Right ventricle myocardium inferior (tissue), 1 donor: ENCODE measurements around the gene KRTAP26-1. TPM values are rescaled to one million over a fixed set of nuclear protein-coding genes. Genes with fewer than 3 reads are reported as not detected.

Experiments used
- ATAC-seq: fragments of 200-7000 bp; cut with Tn5 transposase; one replicate; pipeline ENCODE4 v1.9.1; 2020; ENCODE audit warnings: mild to moderate bottlenecking, moderate library complexity
- DNase-seq: peaks from one replicate; pipeline ENCODE4 v3.0.0; 2021; ENCODE audit errors: missing footprints
- intact Hi-C: fragments of 100-400 bp; cut with DNase I; formaldehyde crosslinking; loops from one replicate; pipeline ENCODE4 v1.11.0; 2022
- long read RNA-seq: library from polyadenylated mRNA; unstranded; transcript quantifications from one replicate; pipeline ENCODE4 v2.0.0, GENCODE V29; 2021
- total RNA-seq: library from RNA; stranded (reverse); fragmentation: NEBNext Ultra II Directional; extraction: Animal tissue kit (Norgen Biotek cat#: 25700); gene quantifications from one replicate; pipeline ENCODE4 v1.2.1, GENCODE V29; 2021
- donor health status: DM: no; HTN: yes; CAD: no; lungs with severe emphysema.

Gene KRTAP26-1
- not detected for total RNA-seq
- long read RNA-seq, result 0 reads

- no peak for DNase-seq
- ATAC-seq, result no peak
- intact Hi-C loops, result no loop called here
Measured at GRCh38 chr21:30320215-30320614, at the start of gene KRTAP26-1. Gene KRTAP26-1 (minus strand): TSS chr21:30320315. CDS start chr21:30320035, 280 bp downstream.

- DNase-seq (no peak), ATAC-seq (no peak)
- intact Hi-C loops, result no loop called here
Measured at GRCh38 chr21:30355906-30356305, 35.8 kb upstream of the KRTAP26-1 start.

- no peak for DNase-seq
- no peak for ATAC-seq
- intact Hi-C loops, result no loop called here
Measured at GRCh38 chr21:30354308-30355005, 34.3 kb upstream of the KRTAP26-1 start.

GRCh38 chr21:30351534-30351933 is 31.4 kb upstream of the KRTAP26-1 start:
- ATAC-seq (no peak), DNase-seq (no peak)
- intact Hi-C loops, result no loop called here

- DNase-seq, result no peak
- intact Hi-C loops, result loop anchor here (10.0 kb wide), 1 partner anchor 385 kb away; no protein-coding TSS in a partner anchor
- no peak for ATAC-seq
Measured at GRCh38 chr21:30349572-30349971, 29.5 kb upstream of the KRTAP26-1 start.

GRCh38 chr21:30348506-30348905 is 28.4 kb upstream of the KRTAP26-1 start, which contains the start of gene KRTAP23-1:
Gene KRTAP23-1 (minus strand): TSS chr21:30348606. CDS start chr21:30348606, 0 bp downstream.
- DNase-seq, result no peak
- intact Hi-C loops, result loop anchor here (10.0 kb wide), 1 partner anchor 386 kb away; no protein-coding TSS in a partner anchor
- no peak for ATAC-seq

- DNase-seq (no peak), ATAC-seq (no peak)
- intact Hi-C loops, result loop anchor here (10.0 kb wide), 1 partner anchor 390 kb away; no protein-coding TSS in a partner anchor
Measured at GRCh38 chr21:30345014-30345413, 24.9 kb upstream of the KRTAP26-1 start.

GRCh38 chr21:30340714-30341573 is 20.8 kb upstream of the KRTAP26-1 start:
- intact Hi-C loops, result loop anchor here (5.0 to 10.0 kb wide), 2 partner anchors 394 to 746 kb away; no protein-coding TSS in a partner anchor
- DNase-seq (no peak), ATAC-seq (no peak)

GRCh38 chr21:30338717-30339116 is 18.6 kb upstream of the KRTAP26-1 start:
- intact Hi-C loops, result no loop called here
- ATAC-seq (no peak), DNase-seq (no peak)

GRCh38 chr21:30337772-30338171 is 17.7 kb upstream of the KRTAP26-1 start:
- intact Hi-C loops, result no loop called here
- DNase-seq (no peak), ATAC-seq (no peak)

GRCh38 chr21:30337276-30337744 is 17.2 kb upstream of the KRTAP26-1 start, which contains the start of gene KRTAP27-1:
Gene KRTAP27-1 (minus strand): TSS chr21:30337694. CDS start chr21:30337668, 26 bp downstream.
- DNase-seq, result no peak
- intact Hi-C loops, result no loop called here
- no peak for ATAC-seq

GRCh38 chr21:30336596-30336995 is 16.5 kb upstream of the KRTAP26-1 start:
- DNase-seq (no peak), ATAC-seq (no peak)
- intact Hi-C loops, result no loop called here

GRCh38 chr21:30333736-30334135 is 13.6 kb upstream of the KRTAP26-1 start:
- intact Hi-C loops, result no loop called here
- no peak for ATAC-seq
- no peak for DNase-seq

GRCh38 chr21:30332681-30333080 is 12.6 kb upstream of the KRTAP26-1 start:
- no peak for ATAC-seq
- DNase-seq, result no peak
- intact Hi-C loops, result no loop called here

- ATAC-seq, result no peak
Measured at GRCh38 chr21:30329203-30329875, 9.2 kb upstream of the KRTAP26-1 start.

GRCh38 chr21:30326390-30326789 is 6.3 kb upstream of the KRTAP26-1 start:
- DNase-seq (no peak), ATAC-seq (no peak)
- intact Hi-C loops, result no loop called here

More at GRCh38 chr21:30329203-30329875, 9.2 kb upstream of the KRTAP26-1 start:
- intact Hi-C loops, result no loop called here
- no peak for DNase-seq

- intact Hi-C loops, result no loop called here
- no peak for DNase-seq
- ATAC-seq, result no peak
Measured at GRCh38 chr21:30315701-30316100, 4.4 kb downstream of the KRTAP26-1 start.

- DNase-seq (no peak), ATAC-seq (no peak)
- intact Hi-C loops, result no loop called here
Measured at GRCh38 chr21:30306884-30307283, 13.2 kb downstream of the KRTAP26-1 start.

- DNase-seq (no peak), ATAC-seq (no peak)
- intact Hi-C loops, result no loop called here
Measured at GRCh38 chr21:30305136-30305535, 15.0 kb downstream of the KRTAP26-1 start.
